Subcutaneous abdominal adipose tissue (tissue), 5 donors: ENCODE measurements around the gene KCNQ1.
A peak's percentile ranks its signal among the peaks of the same experiment; 100 is the strongest.

Experiments used
- H3K27ac ChIP-seq: one replicate; pipeline ENCODE4 v1.7.0; 2013; ENCODE audit warnings: low read depth, mild to moderate bottlenecking, inconsistent platforms, low read length, moderate library complexity
- H3K27me3 ChIP-seq, 5 donors: one replicate each; pipeline ENCODE4 v1.7.0; 2013; ENCODE audit warnings: low read length in 5 of 5, inconsistent platforms in 1 of 5; ENCODE audit not compliant: control insufficient read depth in 5 of 5, insufficient read depth in 4 of 5
- H3K36me3 ChIP-seq, 5 donors: one replicate each; pipeline ENCODE4 v1.7.0; 2013; ENCODE audit warnings: low read length in 5 of 5; ENCODE audit not compliant: control insufficient read depth in 5 of 5, insufficient read depth in 5 of 5
- H3K4me1 ChIP-seq, 5 donors: one replicate each; pipeline ENCODE4 v1.7.0; 2013; ENCODE audit warnings: low read length in 5 of 5, mild to moderate bottlenecking in 3 of 5, moderate library complexity in 1 of 5; ENCODE audit not compliant: control insufficient read depth in 5 of 5, insufficient read depth in 5 of 5
- H3K4me3 ChIP-seq, 5 donors: one replicate each; pipeline ENCODE4 v1.7.0; 2013; ENCODE audit warnings: low read length in 5 of 5, low read depth in 1 of 5
- H3K9ac ChIP-seq, 5 donors: one replicate each; pipeline ENCODE4 v1.7.0; 2013; ENCODE audit warnings: low read length in 5 of 5, mild to moderate bottlenecking in 4 of 5, moderate library complexity in 3 of 5
- H3K9me3 ChIP-seq, 5 donors: one replicate each; pipeline ENCODE4 v1.7.0; 2013; ENCODE audit warnings: low read length in 5 of 5; ENCODE audit not compliant: control insufficient read depth in 5 of 5
- donor health status: healthy.
- donor health status: healthy.
- donor health status: healthy.
- donor health status: healthy.
- donor health status: healthy.

Gene KCNQ1

DNA sequence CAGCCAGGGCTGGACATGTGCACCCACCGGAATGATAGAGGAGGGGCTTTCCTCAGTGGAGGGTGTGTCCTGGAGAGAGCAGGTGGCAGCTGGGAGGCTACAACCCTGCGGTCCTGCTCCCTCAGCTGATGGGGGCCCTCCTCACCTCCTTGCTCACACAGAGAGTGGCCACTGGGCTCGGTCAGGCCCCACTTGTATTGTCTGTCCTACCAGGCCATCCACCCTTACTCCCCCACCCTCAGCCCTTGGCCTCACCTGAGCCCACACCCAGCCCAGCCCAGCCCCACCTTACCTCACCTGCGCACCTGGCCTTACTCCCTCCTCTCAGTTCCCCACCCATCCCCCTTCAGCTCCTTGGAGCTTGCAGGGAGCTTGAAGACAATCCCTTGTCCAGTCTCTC lies 3.6 kb upstream of the KCNQ1 start:
- H3K27me3 ChIP-seq: peaks cover 12 to 29% (median 17%) of the 10 kb centered on the region in 5 donors

DNA sequence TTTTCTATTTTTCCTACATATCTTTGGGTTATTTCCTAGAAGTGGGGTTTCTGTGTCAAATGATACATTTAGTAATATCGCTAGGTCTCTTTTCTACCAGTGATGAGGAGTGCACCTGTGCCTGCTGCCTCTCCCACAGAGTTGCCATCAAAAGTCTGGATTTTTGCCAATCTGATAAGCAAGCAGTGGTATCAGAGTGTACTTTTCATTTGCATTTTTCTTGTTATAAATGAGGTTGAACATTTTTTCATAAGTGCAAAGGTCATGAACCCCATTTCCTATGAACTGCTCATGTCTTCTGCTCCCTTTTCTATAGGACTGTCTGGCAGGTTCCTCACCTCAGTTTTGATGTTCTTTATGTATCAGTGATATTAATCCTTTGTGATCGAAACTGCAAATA lies 2.2 kb upstream of the KCNQ1 start:
- Histone ChIP-seq H3K9me3 (peaks cover 0 to 5% (median 4%) of the 10 kb centered on the region in 5 donors), H3K27ac (no peak overlapping the region), H3K4me1 (peaks cover 0 to 31% (median 18%) of the 10 kb centered on the region in 5 donors), H3K4me3 (no peak overlapping the region), H3K27me3 (peaks cover 8 to 32% (median 20%) of the 10 kb centered on the region in 5 donors), H3K36me3 (no peaks in the 10 kb centered on the region), H3K9ac (no peak overlapping the region)

More for the DNA sequence above, 3.6 kb upstream of the KCNQ1 start:
- H3K36me3 ChIP-seq: no peaks in the 10 kb centered on the region
- peaks cover 0 to 5% (median 4%) of the 10 kb centered on the region in 5 donors for H3K9me3 ChIP-seq
- peaks cover 0 to 16% (median 4%) of the 10 kb centered on the region in 5 donors for H3K4me1 ChIP-seq
- no peak overlapping the region for H3K4me3 ChIP-seq
- H3K27ac ChIP-seq: no peak overlapping the region
- no peak overlapping the region for H3K9ac ChIP-seq

DNA sequence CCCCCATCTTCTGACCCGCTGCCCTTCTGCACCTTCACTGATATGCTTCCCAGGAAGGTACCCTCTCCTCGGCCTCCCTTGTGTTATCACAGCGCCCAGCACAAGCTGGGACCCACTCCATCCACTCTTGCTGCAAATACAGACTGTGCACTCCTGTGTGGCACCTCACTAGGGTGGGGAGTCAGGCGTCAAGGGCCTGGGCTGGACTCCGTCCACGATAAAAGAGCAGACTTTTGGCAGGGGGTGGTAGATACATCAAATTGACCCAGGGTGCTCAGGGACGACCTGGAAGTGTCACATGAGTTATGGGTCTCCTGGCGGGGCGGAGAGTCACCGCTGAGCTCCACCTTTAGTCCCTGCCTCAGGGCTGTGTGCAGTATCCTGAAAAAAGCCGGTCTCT lies 1.4 kb upstream of the KCNQ1 start:
- Histone ChIP-seq H3K9ac (no peak overlapping the region), H3K4me1 (peaks cover 0 to 39% (median 24%) of the 10 kb centered on the region in 5 donors), H3K36me3 (no peaks in the 10 kb centered on the region), H3K27me3 (peaks cover 11 to 31% (median 20%) of the 10 kb centered on the region in 5 donors), H3K4me3 (no peak overlapping the region), H3K9me3 (peaks cover 0 to 5% (median 4%) of the 10 kb centered on the region in 5 donors), H3K27ac (no peak overlapping the region)

DNA sequence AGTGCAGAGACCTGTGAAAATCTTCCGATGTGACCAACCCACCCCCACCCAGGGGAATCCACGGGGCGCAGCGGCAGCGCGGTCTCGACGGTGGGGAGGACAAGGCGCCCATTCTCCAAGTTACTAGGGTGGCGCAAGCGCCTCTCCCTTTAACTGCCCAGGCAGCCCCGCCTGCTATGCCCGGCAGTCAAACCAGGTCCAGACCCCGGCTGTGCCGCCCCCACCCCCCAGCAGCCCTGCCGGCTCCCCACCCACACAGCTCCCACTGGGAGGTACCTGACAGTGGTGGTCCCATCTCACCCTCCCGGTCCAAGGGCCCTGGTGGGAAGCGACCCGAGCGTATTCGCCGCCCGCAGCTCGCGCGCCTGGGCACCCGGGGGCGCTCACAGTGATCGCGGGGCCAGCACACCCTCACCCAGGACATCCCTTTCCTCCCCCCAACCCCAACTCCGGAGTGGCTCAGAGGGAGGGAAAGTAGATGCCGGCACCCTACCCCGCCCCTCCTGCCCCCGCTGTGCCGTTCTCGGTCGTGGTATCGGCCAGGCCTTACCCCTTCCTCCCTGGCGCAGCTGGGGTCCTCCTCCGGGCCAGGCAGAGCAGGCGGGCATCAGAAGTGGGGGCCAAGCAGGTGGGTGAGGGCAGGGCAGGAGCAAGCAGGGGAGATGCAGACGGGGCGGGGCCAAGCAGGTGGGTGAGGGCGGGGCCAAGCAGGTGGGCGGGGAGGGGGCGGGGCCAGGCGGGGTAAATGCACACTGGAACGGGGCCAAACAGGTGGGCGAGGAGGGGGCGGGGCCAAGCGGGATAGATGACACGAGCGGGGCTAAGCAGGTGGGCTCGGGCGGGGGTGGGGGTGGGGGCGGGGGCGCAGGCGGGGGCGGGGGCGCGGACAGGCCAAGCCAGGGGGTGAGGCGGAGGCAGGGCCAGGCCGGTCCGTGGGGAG lies 657 bp upstream of the KCNQ1 start, which contains the start of gene TRPM5:
Gene TRPM5, minus strand, starts transcription at position 634 of the 940 bp plus-strand sequence. CDS start 21,478 bp downstream, outside the sequence.
- Histone ChIP-seq H3K27me3 (peaks cover 11 to 32% (median 20%) of the 10 kb centered on the region in 5 donors), H3K4me1 (peaks cover 0 to 39% (median 24%) of the 10 kb centered on the region in 5 donors), H3K27ac (no peak within 1 kb of the TSS), H3K4me3 (peak within 1 kb of the TSS in 4 of 5 donors; percentile 33 to 64 (median 59)), H3K9ac (peak within 1 kb of the TSS in 1 of 5 donors; percentile 23), H3K9me3 (peaks cover 0 to 5% (median 4%) of the 10 kb centered on the region in 5 donors), H3K36me3 (no peaks in the 10 kb centered on the region)

DNA sequence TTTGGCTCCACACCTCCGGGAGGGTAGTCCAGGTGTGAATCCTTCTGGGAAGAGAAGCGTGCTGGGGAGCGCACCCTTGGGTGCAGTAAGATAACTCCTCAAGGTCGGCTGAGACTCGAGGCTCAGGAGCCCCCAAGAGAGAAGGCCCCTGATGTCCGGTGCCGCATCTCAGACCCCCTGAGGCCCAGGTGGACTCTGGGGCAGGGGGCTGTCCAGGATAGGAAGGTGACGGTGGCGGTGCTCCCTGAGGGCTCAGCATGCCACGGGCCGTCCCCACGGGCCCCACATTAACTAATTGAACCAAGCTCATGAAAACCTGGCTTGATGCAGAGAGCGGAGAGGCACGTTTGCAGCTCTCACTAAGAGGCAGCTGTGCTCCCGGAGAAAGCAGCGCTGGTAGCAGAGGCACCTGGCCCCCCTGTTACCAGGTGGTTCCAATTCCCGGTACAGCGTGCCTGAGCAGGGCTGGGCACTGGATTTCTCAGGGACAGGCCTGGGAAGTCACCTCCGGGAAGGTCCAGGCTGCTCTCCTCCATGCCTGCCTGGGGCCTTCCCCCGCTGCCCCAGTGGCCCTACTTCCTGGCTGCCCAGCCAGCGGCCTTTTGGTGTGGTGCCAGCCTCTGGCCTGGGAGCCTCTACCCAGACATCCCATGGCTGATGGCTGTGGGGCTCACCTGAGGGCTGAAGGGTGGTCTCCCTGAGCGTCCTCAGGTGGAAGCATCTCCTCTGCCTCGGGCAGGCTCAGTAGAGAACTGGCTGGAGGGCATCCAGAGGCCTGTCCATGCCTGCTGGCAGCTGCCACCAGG lies 1.1 kb downstream of the KCNQ1 start:
- H3K4me3 ChIP-seq: peak overlapping the region in 3 of 5 donors; percentile 55 to 64 (median 63)
- H3K9me3 ChIP-seq: peaks cover 0 to 5% (median 4%) of the 10 kb centered on the region in 5 donors
- H3K9ac ChIP-seq: peak overlapping the region in 1 of 5 donors; percentile 24
- no peaks in the 10 kb centered on the region for H3K36me3 ChIP-seq
- H3K27ac ChIP-seq: no peak overlapping the region
- peaks cover 0 to 36% (median 24%) of the 10 kb centered on the region in 5 donors for H3K4me1 ChIP-seq
- peaks cover 12 to 36% (median 25%) of the 10 kb centered on the region in 5 donors for H3K27me3 ChIP-seq

DNA sequence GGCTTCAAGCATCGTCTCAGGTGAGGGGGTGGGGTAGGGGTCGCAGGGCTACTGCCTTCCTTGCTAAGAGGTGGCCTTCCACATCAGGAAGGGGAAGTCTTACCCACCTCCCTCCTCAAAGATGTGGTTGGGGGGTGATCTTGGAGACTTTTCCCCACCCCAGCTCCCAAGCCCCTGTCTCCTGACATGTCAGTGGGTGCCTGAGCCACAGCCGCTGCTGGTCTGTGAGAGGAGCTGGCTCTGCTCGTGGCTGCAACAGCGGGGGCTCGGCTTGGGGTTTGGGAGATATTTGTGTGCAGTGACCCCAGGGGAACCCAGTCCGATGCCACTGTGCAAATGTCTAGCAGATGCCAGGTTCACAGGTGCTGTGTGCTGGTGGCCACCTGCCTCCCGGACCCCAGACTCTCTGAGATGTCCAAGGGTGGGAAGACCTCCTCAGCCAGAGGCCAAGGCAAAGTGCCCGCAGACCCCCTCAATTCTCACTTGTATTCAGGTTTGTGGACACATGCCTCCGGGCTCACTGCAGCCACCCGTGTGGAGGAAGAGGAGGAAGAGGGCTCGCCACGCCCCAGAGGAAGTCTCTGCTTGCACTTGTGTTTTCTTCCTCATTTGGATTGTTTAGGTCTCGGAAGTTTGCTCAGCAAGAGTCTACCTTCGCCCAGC lies 1.9 kb downstream of the KCNQ1 start:
- H3K9me3 ChIP-seq: peaks cover 0 to 5% (median 4%) of the 10 kb centered on the region in 5 donors
- peaks cover 9 to 42% (median 31%) of the 10 kb centered on the region in 5 donors for H3K27me3 ChIP-seq
- peak overlapping the region in 1 of 5 donors; percentile 24 for H3K9ac ChIP-seq
- H3K27ac ChIP-seq: no peak overlapping the region
- no peaks in the 10 kb centered on the region for H3K36me3 ChIP-seq
- peaks cover 0 to 36% (median 24%) of the 10 kb centered on the region in 5 donors for H3K4me1 ChIP-seq
- peak overlapping the region in 4 of 5 donors; percentile 22 to 64 (median 44) for H3K4me3 ChIP-seq

DNA sequence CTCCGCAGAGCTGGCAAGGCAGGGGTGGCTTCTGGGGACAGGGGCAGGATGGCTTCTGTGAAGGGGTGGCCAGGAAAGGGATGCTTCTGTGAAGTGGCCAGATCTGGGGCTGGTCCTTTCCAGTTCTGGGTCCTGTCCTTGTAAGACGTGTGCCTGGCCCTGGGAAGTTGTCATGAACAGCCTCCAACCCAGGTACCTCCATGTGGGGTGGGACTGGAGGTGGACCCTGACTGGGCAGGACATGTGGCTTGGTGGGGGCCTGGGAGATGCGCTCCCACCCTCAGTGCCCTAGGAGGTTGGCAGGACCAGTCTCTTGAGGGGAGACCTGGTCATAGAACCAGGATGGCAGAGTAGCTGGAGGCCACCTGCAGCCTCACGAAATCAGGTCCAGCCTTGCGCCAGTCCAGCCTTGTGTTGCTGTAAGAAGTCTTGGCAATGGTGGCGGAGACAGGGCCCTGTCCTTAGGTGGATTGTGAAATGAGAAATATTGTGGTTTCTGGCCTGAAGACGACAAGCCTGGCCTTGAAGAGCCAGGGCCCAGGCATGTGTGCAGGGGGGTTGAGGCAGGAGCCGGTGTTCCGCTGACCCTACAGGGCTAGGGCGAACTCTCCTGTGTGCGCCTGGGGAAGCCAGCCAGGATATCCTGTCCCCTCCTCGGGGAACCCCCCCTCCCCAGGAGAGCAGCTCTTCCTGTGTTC lies 2.6 kb downstream of the KCNQ1 start:
- no peak overlapping the region for H3K9ac ChIP-seq

DNA sequence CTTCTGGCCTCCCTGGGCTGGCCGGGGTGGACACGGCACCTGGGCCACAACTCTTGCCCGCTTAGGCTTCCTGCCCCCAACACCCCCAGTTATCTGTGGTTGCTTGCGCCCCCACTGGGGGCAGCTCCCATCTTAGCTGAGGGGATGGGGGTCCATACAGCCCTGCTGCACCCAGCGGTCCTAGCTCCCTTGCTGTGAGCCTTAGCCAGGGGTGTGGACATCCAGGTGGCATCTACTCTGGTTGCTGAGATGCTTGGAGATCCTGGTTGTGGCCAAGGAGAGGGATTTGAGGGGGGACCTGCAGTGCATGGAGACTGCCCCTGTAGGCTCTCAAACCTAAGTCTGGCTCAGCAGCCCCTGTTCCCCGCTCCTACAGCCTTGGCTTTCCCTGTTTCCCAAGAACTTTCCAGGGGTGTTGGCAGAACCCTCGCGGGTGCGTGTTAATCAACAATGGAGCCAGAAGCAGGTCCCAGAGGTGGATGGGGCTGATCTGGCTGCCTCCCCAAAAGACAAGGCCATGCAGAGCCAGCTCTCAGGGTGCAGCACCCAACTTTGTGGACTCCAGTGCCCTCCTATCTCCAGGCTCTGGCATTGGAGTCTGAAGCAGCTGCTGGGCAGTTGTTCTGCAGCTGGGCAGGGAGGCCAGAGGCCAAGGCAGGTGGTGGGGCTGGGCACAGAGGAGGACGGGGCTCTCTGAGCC lies 3.3 kb downstream of the KCNQ1 start:
- Histone ChIP-seq H3K9ac (no peak overlapping the region), H3K9me3 (peaks cover 0 to 4% (median 0%) of the 10 kb centered on the region in 5 donors), H3K4me3 (no peak overlapping the region), H3K4me1 (peaks cover 0 to 36% (median 24%) of the 10 kb centered on the region in 5 donors), H3K27me3 (peaks cover 13 to 42% (median 33%) of the 10 kb centered on the region in 5 donors), H3K27ac (no peak overlapping the region), H3K36me3 (no peaks in the 10 kb centered on the region)

More for the DNA sequence above, 2.6 kb downstream of the KCNQ1 start:
- no peaks in the 10 kb centered on the region for H3K36me3 ChIP-seq
- peaks cover 13 to 43% (median 36%) of the 10 kb centered on the region in 5 donors for H3K27me3 ChIP-seq
- peaks cover 0 to 36% (median 24%) of the 10 kb centered on the region in 5 donors for H3K4me1 ChIP-seq
- H3K4me3 ChIP-seq: peak overlapping the region in 4 of 5 donors; percentile 10 to 64 (median 24)
- H3K27ac ChIP-seq: no peak overlapping the region
- H3K9me3 ChIP-seq: peaks cover 0 to 5% (median 4%) of the 10 kb centered on the region in 5 donors
